GDM1 (cell line): ENCODE results near the gene MS4A8.

ENCODE experiments used
- DNase-seq: peaks from one replicate; lab custom pipeline; 2025; lab: John Stamatoyannopoulos, UW

Gene MS4A8

DNA sequence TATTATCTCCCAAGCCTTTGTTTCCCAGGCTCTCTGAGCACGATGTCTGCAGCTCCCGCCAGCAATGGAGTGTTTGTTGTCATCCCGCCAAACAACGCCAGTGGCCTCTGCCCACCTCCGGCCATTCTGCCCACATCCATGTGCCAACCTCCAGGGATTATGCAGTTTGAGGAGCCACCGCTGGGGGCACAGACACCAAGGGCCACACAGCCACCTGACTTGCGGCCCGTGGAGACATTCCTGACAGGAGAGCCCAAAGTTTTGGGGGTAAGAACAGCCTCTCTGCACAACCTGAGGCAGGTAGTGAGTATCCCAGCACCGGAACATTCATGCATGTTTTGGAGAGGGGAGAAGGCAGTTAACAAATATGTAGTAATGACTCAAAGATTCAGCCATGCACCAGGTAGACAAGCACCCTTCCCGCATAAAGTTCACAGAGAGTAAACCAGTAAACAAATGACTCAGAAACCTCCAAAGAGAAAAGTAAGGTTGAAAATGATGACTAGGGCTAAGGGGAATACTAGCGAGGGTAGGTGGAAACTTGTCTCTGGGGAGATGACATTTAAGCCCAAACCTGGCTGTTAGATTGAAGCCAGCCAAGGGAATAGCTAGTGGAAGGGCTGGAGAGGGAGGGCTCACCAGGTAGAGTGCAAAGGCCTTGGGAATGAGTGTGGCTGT, 64.4 kb downstream of the MS4A8 start:
- no peak for DNase-seq

- DNase-seq = no peak
Observed at GRCh38 chr11:60764879-60765278, 65.5 kb downstream of the MS4A8 start.

- DNase-seq = no peak
Observed at GRCh38 chr11:60765355-60765754, 65.9 kb downstream of the MS4A8 start.
